C4-2B (cell line): ENCODE results near the gene SOBP.

Experiments used
- ZFX ChIP-seq: fragments of 450-650 bp; IDR thresholded peaks from 2 replicates; pipeline ENCODE4 v1.6.1; 2017
- TF ChIP-seq, protein P1 (sequence below): fragments of 450-650 bp; conservative IDR thresholded peaks from 2 replicates; pipeline ENCODE4 v1.5.1; 2017; ENCODE audit warnings: mild to moderate bottlenecking

DNA sequence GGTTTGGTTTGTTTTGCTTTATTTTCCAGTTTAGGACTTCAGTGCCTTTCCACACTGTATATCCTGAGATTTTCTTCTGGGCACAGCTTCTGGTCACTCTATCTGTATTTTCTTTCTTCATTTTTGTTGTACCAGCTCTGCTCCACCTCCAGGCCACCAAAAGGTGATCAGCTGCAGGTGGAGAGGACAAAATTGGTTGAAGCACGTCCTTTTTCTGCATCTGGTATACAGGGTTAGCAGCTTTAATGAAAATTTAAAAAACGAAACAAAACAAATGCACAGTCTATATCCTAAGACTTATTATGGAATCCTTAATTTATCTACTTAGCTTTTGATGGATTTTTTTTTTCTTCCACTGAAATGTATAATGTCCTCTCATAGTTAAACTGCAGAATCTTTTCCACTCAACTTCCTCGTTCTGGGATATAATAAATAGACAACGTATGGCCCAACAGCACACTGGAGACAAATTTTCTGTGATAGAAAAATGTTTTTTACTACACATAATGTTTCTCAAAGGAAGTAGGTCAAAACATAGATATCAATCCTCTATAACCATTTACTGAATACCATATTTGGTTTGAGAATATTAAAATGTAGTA lies 10.7 kb upstream of the SOBP start:
- TF ChIP-seq, protein P1, sequence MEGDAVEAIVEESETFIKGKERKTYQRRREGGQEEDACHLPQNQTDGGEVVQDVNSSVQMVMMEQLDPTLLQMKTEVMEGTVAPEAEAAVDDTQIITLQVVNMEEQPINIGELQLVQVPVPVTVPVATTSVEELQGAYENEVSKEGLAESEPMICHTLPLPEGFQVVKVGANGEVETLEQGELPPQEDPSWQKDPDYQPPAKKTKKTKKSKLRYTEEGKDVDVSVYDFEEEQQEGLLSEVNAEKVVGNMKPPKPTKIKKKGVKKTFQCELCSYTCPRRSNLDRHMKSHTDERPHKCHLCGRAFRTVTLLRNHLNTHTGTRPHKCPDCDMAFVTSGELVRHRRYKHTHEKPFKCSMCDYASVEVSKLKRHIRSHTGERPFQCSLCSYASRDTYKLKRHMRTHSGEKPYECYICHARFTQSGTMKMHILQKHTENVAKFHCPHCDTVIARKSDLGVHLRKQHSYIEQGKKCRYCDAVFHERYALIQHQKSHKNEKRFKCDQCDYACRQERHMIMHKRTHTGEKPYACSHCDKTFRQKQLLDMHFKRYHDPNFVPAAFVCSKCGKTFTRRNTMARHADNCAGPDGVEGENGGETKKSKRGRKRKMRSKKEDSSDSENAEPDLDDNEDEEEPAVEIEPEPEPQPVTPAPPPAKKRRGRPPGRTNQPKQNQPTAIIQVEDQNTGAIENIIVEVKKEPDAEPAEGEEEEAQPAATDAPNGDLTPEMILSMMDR, result no peak
- no peak for TF ChIP-seq ZFX
